IPS-18a (cell line): ENCODE results near the gene S100A2.

Experiments
- H3K27ac ChIP-seq: one replicate; pipeline ENCODE4 v1.5.1; 2013; ENCODE audit warnings: low read length
- H3K27me3 ChIP-seq: one replicate; pipeline ENCODE4 v1.6.1; 2013; ENCODE audit warnings: mild to moderate bottlenecking, low read length; ENCODE audit not compliant: control insufficient read depth, insufficient read depth
- H3K36me3 ChIP-seq: one replicate; pipeline ENCODE4 v1.6.1; 2013; ENCODE audit warnings: low read depth, low read length; ENCODE audit not compliant: control insufficient read depth
- H3K4me1 ChIP-seq: one replicate; pipeline ENCODE4 v1.6.1; 2013; ENCODE audit warnings: low read depth, low read length; ENCODE audit not compliant: control insufficient read depth
- H3K4me3 ChIP-seq: one replicate; pipeline ENCODE4 v1.5.1; 2013; ENCODE audit warnings: low read length
- H3K9ac ChIP-seq: one replicate; pipeline ENCODE4 v1.6.1; 2013; ENCODE audit warnings: mild to moderate bottlenecking, low read length, moderate library complexity
- H3K9me3 ChIP-seq: one replicate; pipeline ENCODE4 v1.6.1; 2013; ENCODE audit warnings: low read depth, low read length; ENCODE audit not compliant: control insufficient read depth

S100A2 gene

GRCh38 chr1:153541641-153542590 lies 23.7 kb downstream of the S100A2 start:
- Histone ChIP-seq H3K9me3 (no peaks in the 10 kb centered on the region), H3K4me3 (no peak overlapping the region), H3K36me3 (no peaks in the 10 kb centered on the region), H3K27ac (no peak overlapping the region), H3K9ac (no peak overlapping the region), H3K4me1 (peaks cover 19% of the 10 kb centered on the region), H3K27me3 (no peaks in the 10 kb centered on the region)

- H3K4me3 ChIP-seq, result no peak within 1 kb of the TSS
- H3K27me3 ChIP-seq, result no peaks in the 10 kb centered on the region
- H3K27ac ChIP-seq, result no peak within 1 kb of the TSS
- no peaks in the 10 kb centered on the region for H3K36me3 ChIP-seq
- peaks cover 24% of the 10 kb centered on the region for H3K4me1 ChIP-seq
- no peaks in the 10 kb centered on the region for H3K9me3 ChIP-seq
- H3K9ac ChIP-seq, result no peak within 1 kb of the TSS
These were observed 25.0 kb downstream of the S100A2 start, which contains the start of gene S100A5 for GRCh38 chr1:153540394-153541361. TSS of gene S100A5 (minus strand) at chr1:153540934. CDS start at chr1:153540191, 743 bp downstream.

- no peak overlapping the region for H3K9ac ChIP-seq
These were observed 26.1 kb downstream of the S100A2 start for GRCh38 chr1:153539395-153540093.

GRCh38 chr1:153538315-153538821 lies 27.3 kb downstream of the S100A2 start:
- no peaks in the 10 kb centered on the region for H3K36me3 ChIP-seq
- H3K4me1 ChIP-seq, result peaks cover 23% of the 10 kb centered on the region
- H3K27me3 ChIP-seq, result peaks cover 6% of the 10 kb centered on the region
- no peaks in the 10 kb centered on the region for H3K9me3 ChIP-seq
- no peak overlapping the region for H3K27ac ChIP-seq
- no peak overlapping the region for H3K9ac ChIP-seq
- no peak overlapping the region for H3K4me3 ChIP-seq

More at GRCh38 chr1:153539395-153540093, 26.1 kb downstream of the S100A2 start:
- Histone ChIP-seq H3K4me1 (peaks cover 19% of the 10 kb centered on the region), H3K36me3 (no peaks in the 10 kb centered on the region), H3K9me3 (no peaks in the 10 kb centered on the region), H3K4me3 (no peak overlapping the region), H3K27me3 (peaks cover 2% of the 10 kb centered on the region), H3K27ac (no peak overlapping the region)

- H3K27ac ChIP-seq, result no peak overlapping the region
- peaks cover 28% of the 10 kb centered on the region for H3K4me1 ChIP-seq
- peaks cover 6% of the 10 kb centered on the region for H3K27me3 ChIP-seq
- H3K9me3 ChIP-seq, result no peaks in the 10 kb centered on the region
- H3K9ac ChIP-seq, result no peak overlapping the region
- H3K4me3 ChIP-seq, result no peak overlapping the region
- no peaks in the 10 kb centered on the region for H3K36me3 ChIP-seq
These were observed 28.3 kb downstream of the S100A2 start for GRCh38 chr1:153537376-153537730.

GRCh38 chr1:153536671-153537375 lies 28.8 kb downstream of the S100A2 start:
- Histone ChIP-seq H3K4me3 (peak overlapping the region; percentile 7), H3K9me3 (no peaks in the 10 kb centered on the region), H3K4me1 (peaks cover 31% of the 10 kb centered on the region), H3K9ac (no peak overlapping the region), H3K36me3 (no peaks in the 10 kb centered on the region), H3K27ac (no peak overlapping the region), H3K27me3 (peaks cover 6% of the 10 kb centered on the region)

GRCh38 chr1:153536012-153536670 lies 29.5 kb downstream of the S100A2 start:
- no peaks in the 10 kb centered on the region for H3K36me3 ChIP-seq
- H3K4me1 ChIP-seq, result peaks cover 31% of the 10 kb centered on the region
- H3K27me3 ChIP-seq, result peaks cover 6% of the 10 kb centered on the region
- H3K9me3 ChIP-seq, result no peaks in the 10 kb centered on the region
- peak overlapping the region; percentile 7 for H3K4me3 ChIP-seq
- H3K27ac ChIP-seq, result no peak overlapping the region
- no peak overlapping the region for H3K9ac ChIP-seq

GRCh38 chr1:153535242-153536011 lies 30.2 kb downstream of the S100A2 start, which contains the start of gene S100A6:
TSS of gene S100A6 (minus strand) at chr1:153535991. CDS start at chr1:153535339, 652 bp downstream.
- no peak within 1 kb of the TSS for H3K27ac ChIP-seq
- H3K36me3 ChIP-seq, result no peaks in the 10 kb centered on the region
- H3K4me1 ChIP-seq, result peaks cover 31% of the 10 kb centered on the region
- H3K4me3 ChIP-seq, result peak within 1 kb of the TSS; percentile 29
- H3K9me3 ChIP-seq, result no peaks in the 10 kb centered on the region
- H3K9ac ChIP-seq, result no peak within 1 kb of the TSS
- H3K27me3 ChIP-seq, result peaks cover 6% of the 10 kb centered on the region

GRCh38 chr1:153534925-153535241 lies 30.8 kb downstream of the S100A2 start:
- Histone ChIP-seq H3K9me3 (no peaks in the 10 kb centered on the region), H3K27ac (no peak overlapping the region), H3K4me3 (no peak overlapping the region), H3K36me3 (no peaks in the 10 kb centered on the region), H3K4me1 (peaks cover 31% of the 10 kb centered on the region), H3K9ac (no peak overlapping the region), H3K27me3 (peaks cover 6% of the 10 kb centered on the region)
